Muscle layer of duodenum (tissue), 2 donors: Measurements from ENCODE around the gene CCDC138.

ENCODE experiments used
- H3K27ac ChIP-seq: one replicate; pipeline ENCODE4 v1.7.0; 2013; ENCODE audit warnings: mild to moderate bottlenecking, low read length
- H3K27me3 ChIP-seq: one replicate; pipeline ENCODE4 v1.7.0; 2013; ENCODE audit warnings: low read depth, mild to moderate bottlenecking, control low read depth, low read length
- H3K36me3 ChIP-seq, 2 donors: one replicate each; pipeline ENCODE4 v1.7.0; 2013; ENCODE audit warnings: low read length in 2 of 2, control low read depth in 1 of 2, mild to moderate bottlenecking in 1 of 2; ENCODE audit not compliant: insufficient read depth in 2 of 2, control insufficient read depth in 1 of 2
- H3K4me1 ChIP-seq, 2 donors: one replicate each; pipeline ENCODE4 v1.7.0; 2013; ENCODE audit warnings: low read length in 2 of 2, mild to moderate bottlenecking in 2 of 2, control low read depth in 1 of 2, moderate library complexity in 1 of 2; ENCODE audit not compliant: insufficient read depth in 2 of 2, control insufficient read depth in 1 of 2
- H3K4me3 ChIP-seq, 2 donors: one replicate each; pipeline ENCODE4 v1.7.0; 2013; ENCODE audit warnings: low read length in 2 of 2, low read depth in 1 of 2, mild to moderate bottlenecking in 1 of 2
- H3K9me3 ChIP-seq, 2 donors: one replicate each; pipeline ENCODE4 v1.7.0; 2013; ENCODE audit warnings: low read length in 2 of 2, control low read depth in 1 of 2, mild to moderate bottlenecking in 1 of 2; ENCODE audit not compliant: control insufficient read depth in 1 of 2
- donor health status: healthy.

CCDC138 gene

GRCh38 chr2:108910541-108911396 lies 124.2 kb downstream of the CCDC138 start:
- H3K27me3 ChIP-seq, result no peaks in the 10 kb centered on the region
- no peak overlapping the region for H3K27ac ChIP-seq
- no peaks in the 10 kb centered on the region for H3K9me3 ChIP-seq
- H3K4me3 ChIP-seq, result no peak overlapping the region
- no peaks in the 10 kb centered on the region for H3K4me1 ChIP-seq
- no peaks in the 10 kb centered on the region for H3K36me3 ChIP-seq

GRCh38 chr2:108911401-108911800 lies 124.8 kb downstream of the CCDC138 start:
- H3K27ac ChIP-seq, result no peak overlapping the region
- no peaks in the 10 kb centered on the region for H3K9me3 ChIP-seq
- no peaks in the 10 kb centered on the region for H3K27me3 ChIP-seq
- H3K4me1 ChIP-seq, result no peaks in the 10 kb centered on the region
- H3K36me3 ChIP-seq, result no peaks in the 10 kb centered on the region
- H3K4me3 ChIP-seq, result no peak overlapping the region

GRCh38 chr2:108911807-108912628 lies 125.4 kb downstream of the CCDC138 start:
- no peaks in the 10 kb centered on the region for H3K9me3 ChIP-seq
- no peak overlapping the region for H3K4me3 ChIP-seq
- no peak overlapping the region for H3K27ac ChIP-seq
- no peaks in the 10 kb centered on the region for H3K36me3 ChIP-seq
- H3K27me3 ChIP-seq, result no peaks in the 10 kb centered on the region
- no peaks in the 10 kb centered on the region for H3K4me1 ChIP-seq

- Histone ChIP-seq H3K4me3 (no peak overlapping the region), H3K27ac (no peak overlapping the region), H3K9me3 (no peaks in the 10 kb centered on the region), H3K36me3 (no peaks in the 10 kb centered on the region), H3K27me3 (no peaks in the 10 kb centered on the region), H3K4me1 (peaks cover 3 to 4% of the 10 kb centered on the region in 2 donors)
These were observed 126.0 kb downstream of the CCDC138 start for GRCh38 chr2:108912629-108912902.

DNA sequence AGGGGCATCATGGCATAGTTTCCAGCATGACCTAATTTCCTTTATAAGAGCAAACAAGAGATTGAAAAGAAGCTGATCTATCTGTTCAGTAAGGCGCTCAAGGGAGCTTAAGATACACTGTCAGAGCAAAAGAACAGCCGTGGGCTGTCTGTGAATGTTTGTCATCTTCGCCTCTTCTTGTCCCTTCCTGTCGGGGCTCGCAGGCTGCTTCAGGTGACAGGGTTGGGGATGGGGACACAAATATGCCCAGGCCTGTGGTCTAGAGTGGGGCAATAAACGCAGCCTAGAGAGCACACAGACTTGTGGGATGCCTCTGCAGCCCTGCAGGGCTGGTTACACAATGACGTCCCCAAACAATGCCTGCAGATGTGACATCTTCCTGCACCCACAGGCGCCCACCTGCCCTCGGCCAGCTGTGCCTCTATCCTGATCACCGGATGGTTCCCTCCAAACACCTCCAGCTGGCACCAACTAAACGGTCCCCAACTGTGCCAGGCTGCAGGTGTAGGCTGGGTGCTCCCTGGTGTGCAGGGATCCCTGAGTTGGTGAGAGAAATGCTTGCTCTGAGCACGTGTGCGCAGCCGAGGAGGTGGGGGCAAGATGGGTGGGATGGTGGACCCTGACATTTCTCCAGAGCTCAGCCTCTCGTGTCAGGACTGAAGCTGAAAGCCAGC lies 129.7 kb downstream of the CCDC138 start:
- H3K36me3 ChIP-seq, result no peaks in the 10 kb centered on the region
- H3K4me3 ChIP-seq, result no peak overlapping the region
- H3K9me3 ChIP-seq, result no peaks in the 10 kb centered on the region
- H3K4me1 ChIP-seq, result peaks cover 8 to 9% of the 10 kb centered on the region in 2 donors
- H3K27me3 ChIP-seq, result no peaks in the 10 kb centered on the region
- H3K27ac ChIP-seq, result no peak overlapping the region

DNA sequence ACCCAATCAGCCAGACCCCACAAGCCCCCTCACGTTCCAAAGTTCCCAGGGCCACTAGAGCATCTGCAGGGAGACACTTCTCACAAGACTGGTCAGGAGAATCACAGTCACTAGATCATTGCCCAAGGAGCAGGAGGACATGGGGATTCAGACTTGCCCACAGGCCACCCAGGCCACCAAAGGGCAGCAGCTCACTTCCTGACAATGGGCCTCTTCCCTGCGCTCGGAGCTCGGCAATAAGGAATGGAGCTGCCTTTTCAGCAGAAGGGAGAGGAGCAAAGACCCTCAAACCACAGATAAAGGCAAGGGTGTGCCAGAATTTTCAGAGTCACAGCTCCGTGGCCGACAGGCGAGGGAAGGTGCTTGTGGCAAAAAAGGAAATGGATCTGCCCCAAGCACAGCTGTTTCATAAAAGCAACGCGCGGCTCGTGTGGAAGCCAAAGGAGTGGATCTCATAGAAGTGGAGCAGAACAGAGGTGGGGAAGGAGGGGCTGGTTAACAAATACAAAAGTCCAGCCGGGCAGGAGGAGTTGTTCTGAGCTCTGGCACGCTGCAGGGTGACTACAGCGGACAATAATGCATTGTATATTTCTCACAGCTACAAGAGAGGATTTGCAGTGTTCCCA lies 130.3 kb downstream of the CCDC138 start:
- no peaks in the 10 kb centered on the region for H3K9me3 ChIP-seq
- no peaks in the 10 kb centered on the region for H3K27me3 ChIP-seq
- no peak overlapping the region for H3K27ac ChIP-seq
- H3K4me1 ChIP-seq, result peaks cover 8 to 9% of the 10 kb centered on the region in 2 donors
- no peaks in the 10 kb centered on the region for H3K36me3 ChIP-seq
- no peak overlapping the region for H3K4me3 ChIP-seq

DNA sequence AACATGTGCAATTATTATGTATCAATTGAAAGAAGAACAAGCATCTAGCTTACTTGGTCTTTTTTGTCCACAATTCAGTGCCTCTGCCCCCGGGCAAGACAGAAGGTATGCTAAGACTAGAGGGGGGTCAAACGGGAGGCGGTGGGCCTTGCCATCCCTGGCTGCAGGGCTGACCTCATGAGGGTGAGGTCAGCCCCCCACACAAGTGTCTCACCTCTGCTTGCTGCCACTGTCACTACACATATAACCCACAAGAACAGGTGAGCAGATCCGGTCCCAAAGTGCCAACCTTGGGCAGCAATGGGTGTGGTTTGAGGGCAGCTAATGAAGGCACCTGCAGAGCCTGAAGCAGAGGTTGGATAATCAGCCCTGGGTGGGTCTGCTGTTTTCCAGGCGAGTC lies 131.0 kb downstream of the CCDC138 start:
- no peak overlapping the region for H3K4me3 ChIP-seq
- H3K4me1 ChIP-seq, result peaks cover 8 to 12% of the 10 kb centered on the region in 2 donors
- H3K36me3 ChIP-seq, result no peaks in the 10 kb centered on the region
- no peaks in the 10 kb centered on the region for H3K9me3 ChIP-seq
- H3K27me3 ChIP-seq, result no peaks in the 10 kb centered on the region
- H3K27ac ChIP-seq, result no peak overlapping the region

GRCh38 chr2:108918156-108918874 lies 131.7 kb downstream of the CCDC138 start:
- Histone ChIP-seq H3K4me3 (no peak overlapping the region), H3K9me3 (no peaks in the 10 kb centered on the region), H3K27ac (no peak overlapping the region), H3K36me3 (no peaks in the 10 kb centered on the region), H3K27me3 (no peaks in the 10 kb centered on the region), H3K4me1 (peaks cover 8 to 20% of the 10 kb centered on the region in 2 donors)

GRCh38 chr2:108918941-108919341 lies 132.4 kb downstream of the CCDC138 start:
- Histone ChIP-seq H3K27ac (no peak overlapping the region), H3K4me3 (no peak overlapping the region), H3K9me3 (no peaks in the 10 kb centered on the region), H3K36me3 (no peaks in the 10 kb centered on the region), H3K27me3 (no peaks in the 10 kb centered on the region), H3K4me1 (peaks cover 8 to 26% of the 10 kb centered on the region in 2 donors)

DNA sequence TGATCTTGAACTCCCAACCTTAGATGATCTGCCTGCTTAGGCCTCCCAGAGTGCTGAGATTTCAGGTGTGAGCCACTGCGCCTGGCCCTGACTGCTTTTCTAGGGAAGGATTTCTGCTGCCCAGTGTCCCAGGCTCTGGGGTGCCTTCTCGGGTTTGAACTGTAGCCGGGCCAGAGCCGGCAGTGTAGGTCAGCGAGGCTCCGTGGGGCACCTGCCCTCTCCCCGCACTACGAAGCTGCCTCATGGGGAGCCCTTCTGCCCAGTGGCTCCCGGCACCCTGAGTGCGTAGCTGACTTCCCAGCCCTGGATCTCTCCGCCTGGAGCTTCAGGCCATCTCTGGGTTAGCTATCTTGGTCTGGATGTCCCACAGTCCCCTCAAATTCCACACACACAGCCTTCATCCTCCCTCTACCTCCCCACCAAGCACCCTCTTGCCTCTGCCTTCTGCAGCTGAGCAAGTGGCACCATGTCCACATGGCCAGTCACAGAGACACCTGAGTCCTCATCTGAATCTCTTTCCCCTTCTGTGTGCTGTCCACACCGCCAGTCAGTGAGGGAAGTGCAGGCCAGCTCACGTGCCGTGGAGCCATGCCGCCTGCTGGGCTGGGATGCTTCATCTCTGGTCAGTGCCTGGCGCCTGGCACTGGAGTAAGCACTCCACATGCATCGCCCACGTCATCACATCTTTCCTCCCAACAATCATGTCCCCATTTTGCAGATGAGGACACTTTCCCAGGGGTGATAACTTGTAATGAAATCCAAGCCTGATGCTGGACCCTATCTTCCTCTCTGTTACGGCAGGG lies 133.2 kb downstream of the CCDC138 start:
- Histone ChIP-seq H3K27ac (no peak overlapping the region), H3K27me3 (no peaks in the 10 kb centered on the region), H3K4me3 (no peak overlapping the region), H3K36me3 (no peaks in the 10 kb centered on the region), H3K4me1 (peaks cover 8 to 34% of the 10 kb centered on the region in 2 donors), H3K9me3 (no peaks in the 10 kb centered on the region)
